OCI-LY3 (cell line): Measurements from ENCODE around the gene EYS.

ENCODE experiments used
- EZH2phosphoT487 ChIP-seq: fragments of 200-600 bp; shearing (Covaris generic); IDR thresholded peaks from 2 replicates; pipeline ENCODE4 v1.6.1; 2018; ENCODE audit warnings: antibody characterized with exemption, mixed run types, low read depth
- TF ChIP-seq, protein P1 (sequence below): fragments of 200-600, 300-600 bp; sonication (generic); IDR thresholded peaks from 2 replicates; pipeline ENCODE4 v1.5.1; 2014; ENCODE audit warnings: antibody characterized with exemption, low read length, low read depth

DNA sequence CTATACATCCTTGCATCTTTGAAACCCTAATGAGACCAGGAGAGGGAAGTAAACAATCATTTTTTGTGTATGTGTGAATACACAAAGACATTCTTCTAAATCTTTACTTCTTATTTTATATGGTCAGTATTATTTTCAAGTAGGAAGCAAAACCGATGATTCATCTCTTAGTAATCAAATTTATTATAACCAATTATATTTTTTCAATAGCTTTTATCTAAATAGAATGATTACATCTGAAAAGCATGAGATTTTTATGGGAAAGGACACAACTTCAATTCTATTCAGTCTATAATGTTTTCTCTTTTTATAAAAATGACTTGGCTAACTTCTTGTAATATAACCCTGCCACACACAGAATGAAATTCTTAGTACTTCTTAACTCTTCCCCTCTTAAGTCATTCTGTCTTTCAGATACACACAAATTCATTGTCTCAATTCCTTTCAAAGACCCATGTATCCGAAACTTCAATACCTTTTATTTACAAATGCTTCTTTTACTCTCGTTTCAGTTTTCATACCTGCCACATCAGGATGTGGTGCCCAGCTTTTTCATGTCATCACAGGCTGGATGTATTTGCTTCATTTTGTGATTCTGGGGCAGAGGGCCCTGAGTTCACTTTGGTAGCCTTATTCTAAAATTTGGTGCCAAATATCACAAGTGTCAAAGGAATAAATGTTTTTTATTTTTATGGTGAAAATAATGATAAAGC lies 1844.4 kb downstream of the EYS start:
- TF ChIP-seq, protein P1, sequence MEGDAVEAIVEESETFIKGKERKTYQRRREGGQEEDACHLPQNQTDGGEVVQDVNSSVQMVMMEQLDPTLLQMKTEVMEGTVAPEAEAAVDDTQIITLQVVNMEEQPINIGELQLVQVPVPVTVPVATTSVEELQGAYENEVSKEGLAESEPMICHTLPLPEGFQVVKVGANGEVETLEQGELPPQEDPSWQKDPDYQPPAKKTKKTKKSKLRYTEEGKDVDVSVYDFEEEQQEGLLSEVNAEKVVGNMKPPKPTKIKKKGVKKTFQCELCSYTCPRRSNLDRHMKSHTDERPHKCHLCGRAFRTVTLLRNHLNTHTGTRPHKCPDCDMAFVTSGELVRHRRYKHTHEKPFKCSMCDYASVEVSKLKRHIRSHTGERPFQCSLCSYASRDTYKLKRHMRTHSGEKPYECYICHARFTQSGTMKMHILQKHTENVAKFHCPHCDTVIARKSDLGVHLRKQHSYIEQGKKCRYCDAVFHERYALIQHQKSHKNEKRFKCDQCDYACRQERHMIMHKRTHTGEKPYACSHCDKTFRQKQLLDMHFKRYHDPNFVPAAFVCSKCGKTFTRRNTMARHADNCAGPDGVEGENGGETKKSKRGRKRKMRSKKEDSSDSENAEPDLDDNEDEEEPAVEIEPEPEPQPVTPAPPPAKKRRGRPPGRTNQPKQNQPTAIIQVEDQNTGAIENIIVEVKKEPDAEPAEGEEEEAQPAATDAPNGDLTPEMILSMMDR: no peak
- no peak for TF ChIP-seq EZH2phosphoT487
